ENCODE data around the gene WASHC1. TPM values are rescaled to one million over a fixed set of nuclear protein-coding genes. Genes with fewer than 3 reads are reported as not detected.
A peak's percentile ranks its signal among the peaks of the same experiment; 100 is the strongest.
"Not testable (repeated sequence)": the region's sequence is repeated elsewhere in the genome, so short reads cannot be mapped to it uniquely, and the experiment has no call there.

Gene WASHC1, protein sequence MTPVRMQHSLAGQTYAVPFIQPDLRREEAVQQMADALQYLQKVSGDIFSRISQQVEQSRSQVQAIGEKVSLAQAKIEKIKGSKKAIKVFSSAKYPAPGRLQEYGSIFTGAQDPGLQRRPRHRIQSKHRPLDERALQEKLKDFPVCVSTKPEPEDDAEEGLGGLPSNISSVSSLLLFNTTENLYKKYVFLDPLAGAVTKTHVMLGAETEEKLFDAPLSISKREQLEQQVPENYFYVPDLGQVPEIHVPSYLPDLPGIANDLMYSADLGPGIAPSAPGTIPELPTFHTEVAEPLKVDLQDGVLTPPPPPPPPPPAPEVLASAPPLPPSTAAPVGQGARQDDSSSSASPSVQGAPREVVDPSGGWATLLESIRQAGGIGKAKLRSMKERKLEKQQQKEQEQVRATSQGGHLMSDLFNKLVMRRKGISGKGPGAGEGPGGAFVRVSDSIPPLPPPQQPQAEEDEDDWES
- 2.8 and 3.8 TPM in 2 replicates for total RNA-seq (2014; rRNA removed; shearing (Covaris generic))

DNA sequence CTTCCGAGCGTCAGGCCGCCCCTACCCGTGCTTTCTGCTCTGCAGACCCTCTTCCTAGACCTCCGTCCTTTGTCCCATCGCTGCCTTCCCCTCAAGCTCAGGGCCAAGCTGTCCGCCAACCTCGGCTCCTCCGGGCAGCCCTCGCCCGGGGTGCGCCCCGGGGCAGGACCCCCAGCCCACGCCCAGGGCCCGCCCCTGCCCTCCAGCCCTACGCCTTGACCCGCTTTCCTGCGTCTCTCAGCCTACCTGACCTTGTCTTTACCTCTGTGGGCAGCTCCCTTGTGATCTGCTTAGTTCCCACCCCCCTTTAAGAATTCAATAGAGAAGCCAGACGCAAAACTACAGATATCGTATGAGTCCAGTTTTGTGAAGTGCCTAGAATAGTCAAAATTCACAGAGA lies at the start of gene WASHC1:
WASHC1 (minus strand) TSS at position 101 of the 400 bp plus-strand sequence. CDS start 4,457 bp downstream, outside the sequence.
- not testable (repeated sequence) for DNase-seq (ENCODE audit: low read depth)

DNA sequence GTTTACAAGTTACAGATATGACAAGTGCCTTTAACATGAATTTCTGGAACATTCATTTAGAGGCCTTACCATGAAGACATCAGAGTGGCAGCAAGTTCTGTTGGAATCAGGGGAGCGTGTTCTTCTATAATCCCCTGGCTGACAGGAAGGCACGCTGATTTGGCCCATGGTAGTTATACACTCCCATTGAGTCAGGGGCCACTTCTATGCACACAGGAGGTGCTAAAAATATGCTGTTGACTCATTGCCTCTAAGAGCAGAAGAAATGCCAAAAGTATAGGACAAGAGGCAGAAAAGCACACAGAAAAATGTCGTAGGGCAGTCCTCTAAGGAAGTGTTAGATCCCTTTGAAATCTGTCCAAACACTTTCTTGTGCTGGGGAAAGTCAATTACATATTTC lies 49.1 kb upstream of the WASHC1 start:
- DNase-seq (ENCODE audit: low read depth), result not testable (repeated sequence)

DNA sequence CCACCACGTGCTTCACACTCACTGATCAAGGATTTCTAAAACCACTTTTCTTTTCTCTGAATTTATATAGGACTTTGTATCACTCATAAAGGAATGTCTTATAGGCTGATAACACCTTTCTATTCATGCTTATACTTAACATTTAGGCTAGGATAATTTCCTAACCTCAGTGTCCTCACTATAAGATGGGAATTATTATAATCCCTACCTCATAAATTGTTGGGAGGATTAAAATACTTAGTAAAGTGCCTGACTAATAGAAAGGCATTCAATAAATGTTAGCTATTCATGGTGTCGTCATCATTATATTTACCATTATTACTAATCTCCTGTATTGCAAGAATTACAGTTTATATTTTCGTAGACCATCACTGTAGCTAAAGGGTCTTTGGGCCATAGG lies 47.1 kb upstream of the WASHC1 start:
- DNase-seq (ENCODE audit: low read depth), result not testable (repeated sequence)

DNA sequence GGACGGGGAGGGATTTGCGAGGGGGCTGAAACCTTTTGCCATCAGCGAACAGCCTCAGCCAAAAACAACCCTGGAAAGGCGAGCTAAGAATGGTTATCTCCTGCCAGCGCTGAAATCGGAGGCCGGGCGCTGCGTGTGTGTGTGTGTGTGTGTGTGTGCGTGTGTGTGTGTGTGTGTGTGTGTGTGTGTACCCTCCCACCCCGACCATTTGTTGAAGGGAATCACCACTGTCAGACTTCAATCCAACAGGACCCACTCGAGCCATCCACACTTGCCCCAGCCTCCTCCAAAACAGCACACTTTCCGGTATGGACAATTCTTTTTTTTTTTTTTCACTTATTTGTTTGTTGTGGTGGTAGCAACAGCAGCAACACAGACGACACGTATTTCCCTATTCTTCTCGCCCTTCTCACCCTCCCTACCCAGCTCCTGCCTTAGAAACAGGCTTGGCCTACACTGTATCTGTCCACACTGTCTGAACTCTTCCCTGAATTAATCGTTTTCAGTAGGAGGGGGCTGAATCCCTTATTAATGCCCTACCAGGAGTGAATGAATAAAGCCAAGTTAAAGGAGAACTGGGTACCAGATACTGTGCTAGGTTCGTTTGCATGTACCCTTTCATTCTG lies 44.8 kb upstream of the WASHC1 start:
- DNase-seq (ENCODE audit: low read depth), result not testable (repeated sequence)

DNA sequence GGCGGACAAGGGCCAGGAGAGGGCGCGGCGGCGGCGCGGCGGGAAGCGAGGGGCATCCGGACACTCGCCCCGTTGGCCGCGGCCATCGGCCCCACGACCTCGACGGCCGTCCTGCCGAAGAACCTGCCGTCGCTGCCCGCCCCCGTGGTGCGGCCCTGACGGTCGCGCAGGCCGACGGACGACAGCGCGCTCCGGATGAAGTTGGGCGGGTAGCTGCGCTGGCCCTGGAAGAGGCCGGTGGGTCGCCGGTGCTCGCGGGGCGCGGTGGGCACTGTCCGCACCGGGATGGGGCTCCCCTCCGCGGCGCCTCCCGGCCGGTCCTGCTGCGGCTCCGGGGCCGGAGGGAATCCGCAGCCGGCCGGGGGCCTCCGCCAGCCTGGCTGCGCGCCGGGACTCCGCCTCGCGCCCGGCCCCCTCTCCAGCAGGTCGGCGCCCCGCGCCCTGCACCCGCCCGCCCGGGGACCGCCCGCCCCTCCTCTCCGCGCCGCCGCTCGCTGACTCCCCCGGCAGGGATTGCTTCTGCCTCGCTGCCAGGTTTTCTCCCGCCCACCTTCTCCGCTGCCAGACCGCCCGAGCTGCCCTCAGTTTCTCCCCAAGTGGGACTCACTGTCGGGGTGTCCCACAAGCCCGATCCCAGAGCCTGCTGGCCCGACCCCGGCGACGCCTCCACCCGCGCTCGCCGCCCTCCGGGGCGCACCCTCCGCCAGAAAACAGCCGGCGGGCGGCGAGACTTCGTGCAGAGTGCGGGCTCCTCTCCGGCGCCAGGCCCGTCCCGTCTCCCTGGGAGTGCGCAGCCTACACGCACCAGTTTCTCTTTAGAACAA lies 44.0 kb upstream of the WASHC1 start:
- DNase-seq (ENCODE audit: low read depth), result peak; percentile 20

DNA sequence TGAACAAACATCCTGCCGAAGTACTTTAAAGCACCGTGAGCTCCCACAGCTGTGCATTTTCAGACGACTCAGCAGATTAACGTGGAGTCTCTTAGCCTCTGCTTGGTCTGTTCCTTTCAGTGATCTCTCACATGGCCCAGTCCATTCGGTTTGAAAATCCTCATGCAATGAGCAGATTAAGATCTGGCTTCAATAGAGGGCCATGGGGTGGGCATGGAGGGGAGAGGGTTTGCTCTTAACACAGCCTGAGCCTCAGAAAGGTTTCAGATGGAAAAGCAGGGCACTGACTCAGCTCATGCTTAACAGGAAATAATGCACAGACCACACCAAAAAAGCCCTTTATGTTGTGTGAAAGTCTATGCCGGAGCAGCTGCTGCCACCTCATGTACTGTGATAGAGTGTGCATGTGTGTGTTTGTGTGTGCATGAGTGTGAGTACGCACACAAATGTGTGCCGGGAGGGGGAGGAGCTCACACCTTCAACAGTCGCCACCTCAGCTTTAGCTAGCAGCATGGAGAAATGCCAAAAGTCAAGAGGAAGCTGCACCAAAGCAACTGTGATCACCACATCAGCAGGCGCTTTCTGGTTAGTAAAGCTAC lies 33.9 kb upstream of the WASHC1 start:
- DNase-seq (ENCODE audit: low read depth), result not testable (repeated sequence)

DNA sequence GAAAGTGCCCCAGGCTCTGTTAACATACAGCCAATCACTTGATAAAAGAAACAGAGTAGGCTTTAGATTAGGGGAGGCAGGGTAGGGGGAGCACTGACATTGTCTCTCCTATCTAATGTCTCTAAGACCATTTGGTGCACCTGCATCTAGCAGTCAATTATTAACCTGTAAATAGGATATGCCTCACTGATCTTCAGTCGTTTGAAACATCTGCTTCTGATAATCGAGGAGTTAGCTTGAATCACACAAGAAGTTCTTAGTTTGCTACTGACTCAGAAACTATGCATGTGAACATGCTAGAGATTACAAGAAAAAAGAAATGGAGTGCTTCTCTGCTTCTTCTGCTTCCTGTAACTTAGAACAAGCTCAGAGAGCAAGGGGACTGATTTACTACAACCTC lies 23.4 kb upstream of the WASHC1 start:
- not testable (repeated sequence) for DNase-seq (ENCODE audit: low read depth)

DNA sequence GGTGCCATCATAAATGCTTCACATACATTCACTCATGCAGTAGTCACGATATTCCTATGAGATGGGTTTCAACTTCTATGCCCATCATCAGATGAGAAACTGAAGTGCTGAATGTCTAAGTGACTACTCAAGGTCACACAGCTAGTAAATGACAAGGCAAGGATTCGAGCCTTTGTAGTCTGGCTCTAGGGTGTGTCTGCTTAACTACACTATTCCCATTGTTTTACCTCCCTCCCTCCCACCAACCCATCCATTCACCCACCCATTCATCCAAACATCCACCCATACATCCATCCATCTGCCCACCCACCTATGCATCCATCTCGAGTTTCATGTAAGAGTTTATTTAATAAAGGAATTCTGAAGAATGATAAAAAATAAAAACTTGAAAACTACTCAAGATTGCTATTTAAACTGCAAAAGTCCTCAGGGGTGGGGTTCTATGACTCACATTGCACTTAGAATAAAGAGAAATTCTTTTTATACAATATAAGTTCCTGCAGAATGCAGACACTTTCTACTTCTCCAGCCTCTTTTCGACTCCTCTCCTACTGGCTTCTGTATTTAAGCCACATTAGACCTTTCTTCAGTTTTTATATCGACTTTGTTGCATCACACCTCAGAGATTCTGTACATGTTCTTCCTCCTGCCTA lies 19.1 kb upstream of the WASHC1 start:
- DNase-seq (ENCODE audit: low read depth), result not testable (repeated sequence)

DNA sequence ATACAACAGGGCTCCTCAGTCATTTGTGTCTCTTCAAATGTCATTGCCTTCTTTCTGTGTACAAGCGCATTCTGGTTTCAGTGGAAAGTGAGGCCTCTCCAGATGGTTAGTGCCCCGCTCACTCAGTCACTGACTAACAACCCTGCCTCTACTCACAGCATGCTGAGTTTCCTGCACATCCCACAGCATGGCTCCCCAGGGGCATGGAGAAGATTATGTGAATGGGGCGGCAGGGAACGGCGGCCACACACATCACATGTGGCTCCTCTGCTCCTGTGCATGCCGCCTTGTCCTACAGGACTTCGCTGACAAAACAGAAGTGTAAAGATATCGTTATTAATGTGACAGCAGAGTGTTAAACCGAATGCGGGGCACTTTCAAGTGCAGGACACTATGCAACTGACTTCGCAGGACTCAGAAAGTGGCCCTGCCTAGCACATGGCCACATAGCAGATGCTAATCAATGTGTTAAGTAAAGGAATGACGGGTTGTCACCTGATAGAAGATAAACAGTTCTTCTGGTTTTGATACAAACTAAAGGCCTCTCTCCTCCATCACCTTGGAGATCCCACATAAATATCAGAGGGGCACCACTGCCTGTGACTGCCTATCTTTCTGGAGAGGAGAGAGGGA lies 17.5 kb upstream of the WASHC1 start:
- not testable (repeated sequence) for DNase-seq (ENCODE audit: low read depth)

DNA sequence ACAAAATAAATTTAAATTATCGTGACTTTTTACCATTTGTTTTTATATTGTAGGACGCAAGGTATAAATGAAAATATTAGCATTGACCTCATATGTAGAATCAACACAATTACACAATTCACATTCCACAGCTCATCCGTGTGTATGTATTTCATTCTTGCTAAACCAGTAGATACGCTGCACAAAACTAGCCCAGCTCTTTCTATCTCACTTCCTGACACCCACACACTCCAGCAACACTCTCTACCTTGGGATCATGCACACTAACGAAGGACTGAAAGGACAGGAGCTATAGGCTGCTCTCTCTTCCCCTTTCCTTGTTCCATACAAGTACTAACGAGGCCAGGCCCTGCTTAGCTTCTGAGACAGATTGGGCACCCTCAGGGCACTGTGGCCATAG lies 16.9 kb upstream of the WASHC1 start:
- not testable (repeated sequence) for DNase-seq (ENCODE audit: low read depth)

DNA sequence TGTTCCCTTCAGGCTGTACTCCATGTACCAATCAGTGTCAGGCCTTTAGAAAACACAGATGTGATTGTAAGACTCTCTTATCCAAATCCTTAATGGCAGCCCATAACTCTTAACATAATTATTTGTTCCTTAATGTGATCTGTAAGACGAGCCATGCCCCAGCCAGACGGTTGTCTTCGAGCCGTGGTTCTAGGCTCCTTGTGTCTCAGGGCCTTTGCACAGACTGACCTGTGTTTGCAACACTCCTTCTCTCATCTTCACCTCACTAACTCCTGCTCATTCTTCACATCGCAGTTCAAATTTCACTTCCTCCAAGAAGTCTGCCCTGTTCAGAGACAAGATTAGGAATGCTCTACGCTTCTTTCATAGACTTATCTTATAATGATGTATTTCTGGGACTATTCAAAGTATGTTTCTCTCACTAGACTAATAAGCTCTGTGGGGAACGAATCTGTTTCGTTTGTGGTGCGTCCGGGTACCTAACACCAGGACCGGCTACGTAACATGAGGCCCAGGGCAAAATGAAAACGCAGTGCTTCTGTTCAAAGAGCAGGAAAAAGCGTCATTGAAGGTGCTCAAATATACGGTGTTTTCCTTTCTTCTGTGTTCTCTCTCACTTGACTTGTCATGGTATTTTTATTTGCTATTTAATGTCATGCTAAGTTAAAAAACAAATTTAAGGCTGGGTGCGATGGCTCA lies 16.1 kb upstream of the WASHC1 start:
- not testable (repeated sequence) for DNase-seq (ENCODE audit: low read depth)

DNA sequence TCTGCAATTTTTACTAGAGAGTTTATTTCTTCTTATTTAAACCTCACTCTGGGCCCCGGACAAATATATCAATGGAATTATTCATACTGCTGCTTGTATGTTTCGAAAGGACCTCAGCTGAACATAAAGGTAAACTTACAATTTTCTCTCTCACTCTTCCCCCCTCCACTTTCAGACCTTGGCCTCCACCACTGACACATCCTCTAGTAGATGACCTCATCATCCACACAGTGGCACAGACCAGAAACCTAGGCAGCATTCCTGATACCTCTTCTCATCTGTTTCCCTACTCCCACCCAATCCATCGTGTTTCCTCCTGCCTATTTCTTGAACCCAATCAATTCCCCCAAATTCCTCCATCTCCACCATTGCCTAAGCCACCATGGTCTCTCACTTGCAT lies 15.2 kb upstream of the WASHC1 start:
- DNase-seq (ENCODE audit: low read depth), result not testable (repeated sequence)

DNA sequence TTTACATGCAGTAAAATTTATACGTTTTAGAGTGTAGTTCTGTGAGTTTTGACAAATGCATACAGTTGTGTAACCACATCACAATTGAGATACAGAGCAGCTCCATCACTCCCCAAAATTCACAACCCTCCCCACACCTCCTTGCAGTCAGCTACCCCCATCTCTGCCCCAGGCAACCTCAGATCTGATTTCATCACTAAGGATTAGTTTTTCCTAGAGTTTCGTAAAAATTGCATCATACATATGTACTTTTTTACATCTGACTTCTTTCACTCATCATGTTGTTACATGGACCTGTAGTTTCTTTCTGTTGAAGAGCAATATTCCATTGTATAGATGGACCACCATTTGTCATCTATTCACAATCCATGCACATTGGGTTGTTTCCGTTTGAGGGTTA lies 14.4 kb upstream of the WASHC1 start:
- DNase-seq (ENCODE audit: low read depth), result not testable (repeated sequence)

DNA sequence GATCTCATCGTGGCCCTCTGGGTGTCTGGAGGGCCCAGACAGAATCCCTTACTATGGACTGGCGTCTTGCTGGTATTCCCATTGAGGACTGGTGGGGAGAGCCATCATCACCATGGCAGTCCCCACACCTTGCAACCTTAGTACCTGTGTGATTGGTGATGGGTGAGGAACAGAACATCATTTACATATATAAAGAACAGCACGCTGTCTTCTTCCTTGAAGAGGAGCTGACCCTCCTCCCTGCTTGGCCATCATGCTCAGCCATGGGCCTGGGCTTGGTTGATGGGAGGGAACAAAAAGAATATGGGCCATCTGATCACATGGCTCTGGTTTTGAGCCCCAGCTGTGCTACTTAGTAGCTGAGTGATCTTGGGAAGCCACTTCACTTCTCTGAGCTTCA lies 13.9 kb upstream of the WASHC1 start:
- not testable (repeated sequence) for DNase-seq (ENCODE audit: low read depth)

DNA sequence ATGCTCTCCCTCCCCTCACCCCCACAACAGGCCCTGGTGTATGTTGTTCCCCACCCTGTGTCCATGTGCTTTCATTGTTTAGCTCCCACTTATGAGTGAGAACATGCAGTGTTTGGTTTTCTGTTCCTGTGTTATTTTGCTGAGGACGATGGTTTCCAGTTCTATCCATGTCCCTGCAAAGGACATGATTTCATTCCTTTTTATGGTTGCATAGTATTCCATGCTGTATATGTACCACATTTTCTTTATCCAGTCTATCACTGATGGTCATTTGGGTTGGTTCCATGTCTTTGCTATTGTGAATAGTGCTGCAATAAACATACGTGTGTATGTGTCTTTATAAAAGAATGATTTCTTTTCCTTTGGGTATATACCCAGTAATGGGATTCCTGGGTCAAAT lies 12.6 kb upstream of the WASHC1 start:
- not testable (repeated sequence) for DNase-seq (ENCODE audit: low read depth)

DNA sequence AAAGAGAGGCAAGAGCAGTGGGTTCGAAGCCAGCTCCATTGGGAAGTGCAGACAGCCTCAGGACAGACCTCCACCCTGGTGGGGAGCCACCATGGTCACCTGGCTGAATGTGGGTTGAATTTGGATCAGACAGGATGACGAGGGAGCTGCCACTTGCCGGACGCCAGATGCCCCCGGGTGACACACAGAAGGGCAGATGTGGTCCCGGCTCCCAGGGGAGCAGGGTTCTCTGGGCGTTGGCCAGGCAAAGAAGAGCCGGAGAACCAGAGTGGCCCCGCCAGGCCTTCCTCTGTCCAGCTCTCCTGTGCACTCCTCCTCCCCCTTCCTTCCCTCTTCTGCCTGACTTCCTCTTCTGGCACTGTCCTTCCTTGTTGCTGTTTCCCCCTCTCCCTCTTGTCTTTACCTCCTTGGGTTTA lies 12.0 kb upstream of the WASHC1 start:
- DNase-seq (ENCODE audit: low read depth), result not testable (repeated sequence)

DNA sequence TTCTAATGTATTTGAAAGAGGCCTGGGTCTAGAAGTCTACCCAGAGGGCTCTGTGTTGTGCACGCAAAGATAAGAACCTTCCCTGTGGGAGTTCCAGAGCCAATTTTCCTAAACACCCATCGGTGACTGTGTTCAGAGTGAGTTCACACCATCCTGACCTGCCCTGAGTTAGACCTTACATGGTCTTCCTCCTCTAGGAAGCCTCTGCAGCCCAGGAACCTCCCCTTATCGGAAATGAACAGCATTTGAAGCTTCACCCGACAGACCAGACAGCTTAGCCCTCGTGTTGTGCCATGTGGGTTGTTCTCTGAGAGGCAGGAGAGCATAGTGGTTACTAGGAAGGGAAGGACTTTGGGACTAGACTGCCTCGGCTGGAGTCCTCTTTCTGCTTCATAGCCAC lies 3.1 kb upstream of the WASHC1 start:
- not testable (repeated sequence) for DNase-seq (ENCODE audit: low read depth)

DNA sequence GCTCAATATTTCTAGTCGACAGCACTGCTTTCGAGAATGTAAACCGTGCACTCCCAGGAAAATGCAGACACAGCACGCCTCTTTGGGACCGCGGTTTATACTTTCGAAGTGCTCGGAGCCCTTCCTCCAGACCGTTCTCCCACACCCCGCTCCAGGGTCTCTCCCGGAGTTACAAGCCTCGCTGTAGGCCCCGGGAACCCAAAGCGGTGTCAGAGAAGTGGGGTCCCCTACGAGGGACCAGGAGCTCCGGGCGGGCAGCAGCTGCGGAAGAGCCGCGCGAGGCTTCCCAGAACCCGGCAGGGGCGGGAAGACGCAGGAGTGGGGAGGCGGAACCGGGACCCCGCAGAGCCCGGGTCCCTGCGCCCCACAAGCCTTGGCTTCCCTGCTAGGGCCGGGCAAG lies 481 bp downstream of the WASHC1 start:
- DNase-seq (ENCODE audit: low read depth), result not testable (repeated sequence)

DNA sequence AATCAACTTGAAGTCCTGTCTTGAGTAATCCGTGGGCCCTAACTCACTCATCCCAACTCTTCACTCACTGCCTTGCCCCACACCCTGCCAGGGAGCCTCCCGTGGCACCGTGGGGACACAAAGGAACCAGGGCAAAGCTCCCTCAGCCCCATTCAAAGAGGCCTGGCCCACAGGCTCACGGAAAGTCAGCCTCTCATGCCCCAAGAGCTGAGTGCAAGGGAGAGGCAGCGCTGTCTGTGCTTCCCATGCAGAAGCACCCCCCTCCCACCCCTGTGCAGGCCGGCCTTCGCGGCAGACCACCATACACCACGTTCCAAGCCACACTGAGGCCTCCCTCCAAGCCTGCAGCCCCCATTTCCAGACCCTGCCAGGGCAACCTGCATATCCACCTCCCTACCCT lies 7.6 kb downstream of the WASHC1 start:
- DNase-seq (ENCODE audit: low read depth), result not testable (repeated sequence)

DNA sequence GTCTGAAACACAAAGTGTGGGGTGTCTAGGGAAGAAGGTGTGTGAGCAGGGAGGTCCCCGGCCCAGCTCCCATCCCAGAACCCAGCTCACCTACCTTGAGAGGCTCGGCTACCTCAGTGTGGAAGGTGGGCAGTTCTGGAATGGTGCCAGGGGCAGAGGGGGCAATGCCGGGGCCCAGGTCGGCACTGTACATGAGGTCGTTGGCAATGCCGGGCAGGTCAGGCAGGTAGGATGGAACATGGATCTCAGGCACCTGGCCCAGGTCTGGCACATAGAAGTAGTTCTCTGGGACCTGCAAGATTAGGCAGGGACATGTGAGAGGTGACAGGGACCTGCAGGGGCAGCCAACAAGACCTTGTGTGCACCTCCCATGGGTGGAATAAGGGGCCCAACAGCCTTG lies 12.4 kb downstream of the WASHC1 start:
- not testable (repeated sequence) for DNase-seq (ENCODE audit: low read depth)

Data from M059J (cell line).